Neural cell (in vitro differentiated cells): Measurements from ENCODE around the gene ATXN2. TPM values are rescaled to one million over a fixed set of nuclear protein-coding genes. Genes with fewer than 3 reads are reported as not detected.

Source experiments
- H2AFZ ChIP-seq: fragments of 200-600, 300-800 bp; sonication (generic), shearing (Covaris generic); 2 replicates; pipeline ENCODE4 v1.6.0; 2014; ENCODE audit warnings: low read depth, mild to moderate bottlenecking, antibody characterized with exemption, low read length, moderate library complexity
- H3F3A ChIP-seq: fragments of 200-600 bp; shearing (Covaris generic); 2 replicates; pipeline ENCODE4 v1.6.1; 2016; ENCODE audit warnings: mild to moderate bottlenecking, moderate library complexity, mixed read lengths, antibody characterized with exemption, low read length; ENCODE audit not compliant: insufficient read depth, poor library complexity, severe bottlenecking
- H3K27ac ChIP-seq: fragments of 200-600, 300-800 bp; sonication (generic), shearing (Covaris generic); 2 replicates; pipeline ENCODE4 v1.5.1; 2014; ENCODE audit warnings: mild to moderate bottlenecking, low read length, moderate library complexity
- H3K27me3 ChIP-seq: fragments of 300-800, 200-600 bp; sonication (generic), shearing (Covaris generic); 2 replicates; pipeline ENCODE4 v1.6.0; 2014; ENCODE audit warnings: mild to moderate bottlenecking, low read depth, low read length, moderate library complexity; ENCODE audit not compliant: insufficient read depth
- H3K36me3 ChIP-seq: fragments of 300-800, 200-600 bp; sonication (generic), shearing (Covaris generic); 2 replicates; pipeline ENCODE4 v1.5.1; 2014; ENCODE audit warnings: mild to moderate bottlenecking, antibody characterized with exemption, low read length, moderate library complexity; ENCODE audit not compliant: insufficient read depth
- H3K4me2 ChIP-seq: fragments of 300-800, 200-600 bp; sonication (generic), shearing (Covaris generic); 2 replicates; pipeline ENCODE4 v1.6.0; 2014; ENCODE audit warnings: mild to moderate bottlenecking, low read length
- H3K4me3 ChIP-seq: fragments of 300-800, 200-600 bp; sonication (generic), shearing (Covaris generic); 2 replicates; pipeline ENCODE4 v1.5.1; 2014; ENCODE audit warnings: mild to moderate bottlenecking, low read length, moderate library complexity
- H3K79me2 ChIP-seq: fragments of 200-600 bp; shearing (Covaris generic); replicated peaks from 2 replicates; pipeline ENCODE4 v1.6.0; 2014; ENCODE audit warnings: mild to moderate bottlenecking, low read length, moderate library complexity; ENCODE audit not compliant: insufficient read depth
- H3K9ac ChIP-seq: fragments of 300-800, 200-600 bp; sonication (generic), shearing (Covaris generic); 2 replicates; pipeline ENCODE4 v1.6.1; 2016; ENCODE audit warnings: mild to moderate bottlenecking, low read length, mixed read lengths
- H3K9me2 ChIP-seq: fragments of 200-600 bp; shearing (Covaris generic); 2 replicates; pipeline ENCODE4 v1.6.1; 2016; ENCODE audit warnings: mild to moderate bottlenecking, low read length, mixed read lengths; ENCODE audit not compliant: insufficient read depth
- H3K9me3 ChIP-seq: fragments of 200-600, 300-800 bp; sonication (generic), shearing (Covaris generic); 2 replicates; pipeline ENCODE4 v1.6.1; 2016; ENCODE audit warnings: mild to moderate bottlenecking, mixed run types, low read length, moderate library complexity, mixed read lengths
- H4K20me1 ChIP-seq: fragments of 200-600 bp; shearing (Covaris generic); 2 replicates; pipeline ENCODE4 v1.6.1; 2016; ENCODE audit warnings: mild to moderate bottlenecking, mixed run types; ENCODE audit not compliant: insufficient read depth
- EP300 ChIP-seq: fragments of 450-650 bp; conservative IDR thresholded peaks from 2 replicates; pipeline ENCODE4 v1.6.1; 2014; ENCODE audit warnings: antibody characterized with exemption, mild to moderate bottlenecking, moderate library complexity; ENCODE audit not compliant: poor library complexity, severe bottlenecking
- RAD21 ChIP-seq: fragments of 450-650 bp; conservative IDR thresholded peaks from 2 replicates; pipeline ENCODE4 v1.6.1; 2014; ENCODE audit warnings: antibody characterized with exemption, mild to moderate bottlenecking, moderate library complexity
- SMC3 ChIP-seq: fragments of 450-650 bp; conservative IDR thresholded peaks from 2 replicates; pipeline ENCODE4 v1.6.1; 2014; ENCODE audit warnings: antibody characterized with exemption, mild to moderate bottlenecking, moderate library complexity; ENCODE audit not compliant: poor library complexity
- TAF1 ChIP-seq: IDR thresholded peaks from 2 replicates; pipeline ENCODE4 v1.6.1; 2012; ENCODE audit warnings: low read depth
- polyA plus RNA-seq: library from polyadenylated mRNA; depleted of rRNA; stranded (reverse); fragments of >200 nt; gene quantifications from 2 replicates; pipeline ENCODE4 v1.2.3, GENCODE V29; 2014
- TF ChIP-seq, protein P1 (sequence below): IDR thresholded peaks from 2 replicates; pipeline ENCODE4 v1.6.1; 2012; ENCODE audit warnings: borderline replicate concordance
- TF ChIP-seq, protein P2 (sequence below): fragments of 450-650 bp; IDR thresholded peaks from 2 replicates; pipeline ENCODE4 v1.5.1; 2014; ENCODE audit warnings: antibody characterized with exemption, mild to moderate bottlenecking, moderate library complexity; ENCODE audit not compliant: poor library complexity, severe bottlenecking

Gene ATXN2
- polyA plus RNA-seq, 1 donor from 2014 or later: 12.6 TPM

DNA sequence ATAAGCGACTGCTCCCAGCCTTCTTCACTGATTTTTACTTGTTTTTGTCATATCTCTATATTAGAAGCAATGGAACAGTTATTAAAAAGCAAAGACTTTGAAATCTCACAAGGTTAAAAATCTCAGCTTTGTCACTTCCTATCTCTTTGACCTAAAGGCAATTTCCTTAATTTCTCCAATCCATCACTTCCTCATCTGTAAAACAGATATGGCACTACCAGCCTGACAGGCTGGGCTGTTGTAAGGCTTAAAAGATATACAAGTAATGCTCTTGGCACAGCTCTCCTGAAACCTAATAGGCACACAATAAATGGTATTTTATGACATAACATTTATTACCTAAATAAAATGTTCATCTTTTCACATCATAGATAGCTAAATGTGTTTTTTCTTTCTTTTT, 25.6 kb downstream of the ATXN2 start:
- Histone ChIP-seq H3K9me3 (no peaks in the 10 kb centered on the region), H3K9ac (no peak overlapping the region), H3K4me3 (no peak overlapping the region), H3F3A (no peaks in the 10 kb centered on the region), H3K36me3 (no peaks in the 10 kb centered on the region), H3K27me3 (no peaks in the 10 kb centered on the region), H3K27ac (no peak overlapping the region), H4K20me1 (no peaks in the 10 kb centered on the region), H2AFZ (no peak overlapping the region), H3K4me2 (no peak overlapping the region), H3K79me2 (peaks cover 26% of the 10 kb centered on the region), H3K9me2 (no peaks in the 10 kb centered on the region)
- TF ChIP-seq SMC3 (no peak), RAD21 (no peak), TAF1 (no peak), EP300 (no peak)
- TF ChIP-seq, protein P1, sequence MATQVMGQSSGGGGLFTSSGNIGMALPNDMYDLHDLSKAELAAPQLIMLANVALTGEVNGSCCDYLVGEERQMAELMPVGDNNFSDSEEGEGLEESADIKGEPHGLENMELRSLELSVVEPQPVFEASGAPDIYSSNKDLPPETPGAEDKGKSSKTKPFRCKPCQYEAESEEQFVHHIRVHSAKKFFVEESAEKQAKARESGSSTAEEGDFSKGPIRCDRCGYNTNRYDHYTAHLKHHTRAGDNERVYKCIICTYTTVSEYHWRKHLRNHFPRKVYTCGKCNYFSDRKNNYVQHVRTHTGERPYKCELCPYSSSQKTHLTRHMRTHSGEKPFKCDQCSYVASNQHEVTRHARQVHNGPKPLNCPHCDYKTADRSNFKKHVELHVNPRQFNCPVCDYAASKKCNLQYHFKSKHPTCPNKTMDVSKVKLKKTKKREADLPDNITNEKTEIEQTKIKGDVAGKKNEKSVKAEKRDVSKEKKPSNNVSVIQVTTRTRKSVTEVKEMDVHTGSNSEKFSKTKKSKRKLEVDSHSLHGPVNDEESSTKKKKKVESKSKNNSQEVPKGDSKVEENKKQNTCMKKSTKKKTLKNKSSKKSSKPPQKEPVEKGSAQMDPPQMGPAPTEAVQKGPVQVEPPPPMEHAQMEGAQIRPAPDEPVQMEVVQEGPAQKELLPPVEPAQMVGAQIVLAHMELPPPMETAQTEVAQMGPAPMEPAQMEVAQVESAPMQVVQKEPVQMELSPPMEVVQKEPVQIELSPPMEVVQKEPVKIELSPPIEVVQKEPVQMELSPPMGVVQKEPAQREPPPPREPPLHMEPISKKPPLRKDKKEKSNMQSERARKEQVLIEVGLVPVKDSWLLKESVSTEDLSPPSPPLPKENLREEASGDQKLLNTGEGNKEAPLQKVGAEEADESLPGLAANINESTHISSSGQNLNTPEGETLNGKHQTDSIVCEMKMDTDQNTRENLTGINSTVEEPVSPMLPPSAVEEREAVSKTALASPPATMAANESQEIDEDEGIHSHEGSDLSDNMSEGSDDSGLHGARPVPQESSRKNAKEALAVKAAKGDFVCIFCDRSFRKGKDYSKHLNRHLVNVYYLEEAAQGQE: no peak
- TF ChIP-seq, protein P2, sequence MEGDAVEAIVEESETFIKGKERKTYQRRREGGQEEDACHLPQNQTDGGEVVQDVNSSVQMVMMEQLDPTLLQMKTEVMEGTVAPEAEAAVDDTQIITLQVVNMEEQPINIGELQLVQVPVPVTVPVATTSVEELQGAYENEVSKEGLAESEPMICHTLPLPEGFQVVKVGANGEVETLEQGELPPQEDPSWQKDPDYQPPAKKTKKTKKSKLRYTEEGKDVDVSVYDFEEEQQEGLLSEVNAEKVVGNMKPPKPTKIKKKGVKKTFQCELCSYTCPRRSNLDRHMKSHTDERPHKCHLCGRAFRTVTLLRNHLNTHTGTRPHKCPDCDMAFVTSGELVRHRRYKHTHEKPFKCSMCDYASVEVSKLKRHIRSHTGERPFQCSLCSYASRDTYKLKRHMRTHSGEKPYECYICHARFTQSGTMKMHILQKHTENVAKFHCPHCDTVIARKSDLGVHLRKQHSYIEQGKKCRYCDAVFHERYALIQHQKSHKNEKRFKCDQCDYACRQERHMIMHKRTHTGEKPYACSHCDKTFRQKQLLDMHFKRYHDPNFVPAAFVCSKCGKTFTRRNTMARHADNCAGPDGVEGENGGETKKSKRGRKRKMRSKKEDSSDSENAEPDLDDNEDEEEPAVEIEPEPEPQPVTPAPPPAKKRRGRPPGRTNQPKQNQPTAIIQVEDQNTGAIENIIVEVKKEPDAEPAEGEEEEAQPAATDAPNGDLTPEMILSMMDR: no peak

DNA sequence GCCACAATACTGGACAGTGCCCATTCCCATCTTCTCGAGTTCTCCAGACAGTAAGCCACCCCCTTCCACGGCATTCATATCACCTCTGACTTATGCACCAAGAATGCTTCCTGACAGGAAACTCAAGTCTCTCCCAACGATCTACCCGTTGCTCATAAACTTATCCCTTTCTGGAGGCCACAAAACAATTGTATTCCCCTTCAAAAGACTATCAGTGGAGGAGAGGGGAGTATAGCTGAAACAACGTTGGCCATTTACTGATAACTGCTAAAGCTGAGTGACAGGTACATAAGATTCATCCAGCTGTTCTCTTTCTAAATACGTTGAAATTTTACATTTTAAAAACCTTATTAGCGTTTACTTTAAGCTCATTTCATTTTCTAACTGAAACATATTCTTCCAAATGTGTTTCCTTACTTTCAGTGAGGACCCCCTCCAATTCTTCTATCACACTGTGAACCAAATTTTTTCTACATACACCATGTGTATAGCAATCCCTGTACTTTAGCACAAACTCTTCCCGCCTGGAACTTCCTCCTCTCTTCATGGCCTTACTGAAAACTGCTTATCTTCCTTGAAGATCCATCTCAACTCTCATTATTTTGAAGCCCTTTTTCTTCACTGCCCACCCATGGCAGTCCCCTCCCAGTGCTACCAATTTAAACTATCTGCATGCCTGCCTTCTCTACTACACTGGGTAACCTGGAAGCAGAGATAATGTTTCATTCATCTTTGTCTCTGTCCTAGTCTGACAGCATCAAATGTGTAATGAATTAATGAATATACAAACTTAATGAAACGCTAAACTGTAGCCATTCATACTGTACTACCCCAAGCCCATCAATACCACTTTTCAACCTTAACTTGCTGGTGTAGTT, 28.8 kb downstream of the ATXN2 start:
- no peak overlapping the region for H3K27ac ChIP-seq
- no peaks in the 10 kb centered on the region for H3K9me3 ChIP-seq
- TF ChIP-seq, protein P2: no peak
- no peak for TF ChIP-seq EP300
- no peak for TF ChIP-seq RAD21
- TF ChIP-seq, protein P1: no peak
- TF ChIP-seq TAF1: no peak

More for the DNA sequence above, 28.8 kb downstream of the ATXN2 start:
- H3K4me3 ChIP-seq: no peak overlapping the region
- H3K79me2 ChIP-seq: peaks cover 19% of the 10 kb centered on the region
- no peaks in the 10 kb centered on the region for H3K36me3 ChIP-seq
- no peaks in the 10 kb centered on the region for H3K27me3 ChIP-seq
- no peak overlapping the region for H3K4me2 ChIP-seq
- no peak overlapping the region for H3K9ac ChIP-seq
- H2AFZ ChIP-seq: no peak overlapping the region
- no peaks in the 10 kb centered on the region for H3F3A ChIP-seq
- H3K9me2 ChIP-seq: no peaks in the 10 kb centered on the region
- no peaks in the 10 kb centered on the region for H4K20me1 ChIP-seq
